Fibroblast of lung (primary cell): ENCODE data around the gene ERRFI1. TPM values are rescaled to one million over a fixed set of nuclear protein-coding genes. Genes with fewer than 3 reads are reported as not detected.
A peak's percentile ranks its signal among the peaks of the same experiment; 100 is the strongest.

Experiments
- DNase-seq, 2 donors: peaks; one replicate each; pipeline versions ENCODE4 v3.0.0 to v3.0.0-alpha.2; 2010; ENCODE audit warnings: low read depth in 2 of 2
- H2AFZ ChIP-seq: 2 replicates; pipeline ENCODE4 v1.5.1; 2012; ENCODE audit warnings: low read length, control low read depth, inconsistent platforms
- H3K27ac ChIP-seq: 2 replicates; pipeline ENCODE4 v1.5.1; 2011; ENCODE audit warnings: low read length, control low read depth; ENCODE audit not compliant: insufficient read depth
- H3K27me3 ChIP-seq: 2 replicates; pipeline ENCODE4 v1.5.1; 2011; ENCODE audit warnings: mild to moderate bottlenecking, low read length; ENCODE audit not compliant: control insufficient read depth, insufficient read depth
- H3K36me3 ChIP-seq: 2 replicates; pipeline ENCODE4 v1.5.1; 2011; ENCODE audit warnings: low read length; ENCODE audit not compliant: control insufficient read depth, insufficient read depth
- H3K4me1 ChIP-seq: 2 replicates; pipeline ENCODE4 v1.5.1; 2011; ENCODE audit warnings: low read length; ENCODE audit not compliant: control insufficient read depth, insufficient read depth; ENCODE audit errors: extremely low read depth
- H3K4me2 ChIP-seq: 2 replicates; pipeline ENCODE4 v1.5.1; 2011; ENCODE audit warnings: low read length, control low read depth; ENCODE audit not compliant: insufficient read depth; ENCODE audit errors: extremely low read depth
- H3K4me3 ChIP-seq, 4 experiments: fragments of 200-600 bp in 1 of 4; sonication (generic) in 1 of 4; replicated peaks in 1 of 4; 2 replicates each; pipeline ENCODE4 v1.5.1; 2011 to 2016; ENCODE audit warnings: low read length in 4 of 4, low read depth in 3 of 4, mild to moderate bottlenecking in 3 of 4, control low read depth in 2 of 4, inconsistent platforms in 1 of 4, mixed read lengths in 1 of 4; ENCODE audit not compliant: insufficient read depth in 1 of 4; ENCODE audit errors: control extremely low read depth in 1 of 4
- H3K79me2 ChIP-seq: 2 replicates; pipeline ENCODE4 v1.5.1; 2012; ENCODE audit warnings: mild to moderate bottlenecking, low read length, inconsistent platforms; ENCODE audit not compliant: control insufficient read depth, insufficient read depth
- H3K9ac ChIP-seq: 2 replicates; pipeline ENCODE4 v1.5.1; 2011; ENCODE audit warnings: mild to moderate bottlenecking, low read length, control low read depth; ENCODE audit not compliant: insufficient read depth
- H3K9me3 ChIP-seq: 2 replicates; pipeline ENCODE4 v1.5.1; 2012; ENCODE audit warnings: low read depth, low read length; ENCODE audit not compliant: control insufficient read depth, insufficient read depth
- H4K20me1 ChIP-seq: 2 replicates; pipeline ENCODE4 v1.5.1; 2011; ENCODE audit warnings: low read length; ENCODE audit not compliant: control insufficient read depth, insufficient read depth; ENCODE audit errors: extremely low read depth
- EZH2 ChIP-seq: IDR thresholded peaks from 2 replicates; pipeline ENCODE4 v1.5.1; 2012; ENCODE audit warnings: low read length, control low read depth, mild to moderate bottlenecking; ENCODE audit errors: missing control alignments
- polyA plus RNA-seq, 2 donors: library from polyadenylated mRNA; depleted of rRNA in 1 of 2; stranded (reverse) in 1 of 2; unstranded in 1 of 2; fragments of >200 nt; gene quantifications; 2 replicates each; pipeline ENCODE4 v1.2.1, GENCODE V29; 2011 to 2012; ENCODE audit warnings: missing spikeins in 1 of 2
- total RNA-seq: library from RNA; depleted of rRNA; stranded (reverse); fragments of >200 nt; gene quantifications from 2 replicates; pipeline ENCODE4 v1.2.1, GENCODE V29; 2014
- TF ChIP-seq, protein P1 (sequence below), 2 donors: IDR thresholded peaks in 1 of 2; conservative IDR thresholded peaks in 1 of 2; 1 replicate in 1 of 2; 2 replicates in 1 of 2; pipeline ENCODE4 v1.5.1; 2011 to 2012; ENCODE audit warnings: low read length in 2 of 2, control low read depth in 1 of 2, inconsistent platforms in 1 of 2, low read depth in 1 of 2, mild to moderate bottlenecking in 1 of 2

ERRFI1 gene
- total and polyA plus RNA-seq, 2 donors (not counting 1 experiment from before 2014, with no cell fraction given) = 46.2 to 105 TPM

DNA sequence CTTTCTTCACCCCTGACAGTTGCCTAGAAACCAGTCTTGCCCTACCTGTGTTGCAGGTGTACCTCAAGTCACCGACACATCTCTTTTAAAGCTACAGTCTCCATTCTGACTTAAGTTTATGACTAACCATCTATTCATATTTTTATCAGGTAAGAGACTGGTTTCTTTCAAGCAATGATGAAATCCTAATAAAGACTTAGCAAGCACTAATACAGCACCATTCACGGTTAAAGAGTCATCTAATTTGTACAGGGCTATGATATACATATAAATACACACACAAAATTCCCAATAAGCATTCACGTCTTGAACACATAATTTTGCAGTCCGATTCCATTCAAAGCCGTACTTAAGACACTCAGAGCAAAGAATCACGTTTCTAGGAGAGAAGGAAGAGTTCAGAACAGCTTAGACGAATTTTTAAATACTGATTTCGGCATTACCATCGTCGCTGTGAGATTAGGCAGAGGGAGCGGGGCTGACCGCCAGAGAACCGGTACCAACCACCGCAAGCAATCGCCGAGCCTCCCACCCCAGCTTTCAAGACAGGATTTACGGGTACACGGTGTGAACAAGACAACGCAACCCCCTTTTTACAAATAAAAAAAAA, 943 bp downstream of the ERRFI1 start:
- DNase-seq = peak; percentile 32 to 39
- Histone ChIP-seq H3K79me2 (peaks cover 63% of the 10 kb centered on the region), H3K27ac (peak overlapping the region; percentile 94), H3K9me3 (no peaks in the 10 kb centered on the region), H3K9ac (peak overlapping the region; percentile 88), H3K36me3 (no peaks in the 10 kb centered on the region), H3K4me2 (peak overlapping the region; percentile 93), H3K4me3 (peak overlapping the region; percentile 80 to 96 (median 84)), H3K27me3 (no peaks in the 10 kb centered on the region), H2AFZ (no peak overlapping the region), H3K4me1 (peaks cover 16% of the 10 kb centered on the region), H4K20me1 (peaks cover 3% of the 10 kb centered on the region)
- no peak for TF ChIP-seq EZH2
- TF ChIP-seq, protein P1, sequence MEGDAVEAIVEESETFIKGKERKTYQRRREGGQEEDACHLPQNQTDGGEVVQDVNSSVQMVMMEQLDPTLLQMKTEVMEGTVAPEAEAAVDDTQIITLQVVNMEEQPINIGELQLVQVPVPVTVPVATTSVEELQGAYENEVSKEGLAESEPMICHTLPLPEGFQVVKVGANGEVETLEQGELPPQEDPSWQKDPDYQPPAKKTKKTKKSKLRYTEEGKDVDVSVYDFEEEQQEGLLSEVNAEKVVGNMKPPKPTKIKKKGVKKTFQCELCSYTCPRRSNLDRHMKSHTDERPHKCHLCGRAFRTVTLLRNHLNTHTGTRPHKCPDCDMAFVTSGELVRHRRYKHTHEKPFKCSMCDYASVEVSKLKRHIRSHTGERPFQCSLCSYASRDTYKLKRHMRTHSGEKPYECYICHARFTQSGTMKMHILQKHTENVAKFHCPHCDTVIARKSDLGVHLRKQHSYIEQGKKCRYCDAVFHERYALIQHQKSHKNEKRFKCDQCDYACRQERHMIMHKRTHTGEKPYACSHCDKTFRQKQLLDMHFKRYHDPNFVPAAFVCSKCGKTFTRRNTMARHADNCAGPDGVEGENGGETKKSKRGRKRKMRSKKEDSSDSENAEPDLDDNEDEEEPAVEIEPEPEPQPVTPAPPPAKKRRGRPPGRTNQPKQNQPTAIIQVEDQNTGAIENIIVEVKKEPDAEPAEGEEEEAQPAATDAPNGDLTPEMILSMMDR (conservative IDR thresholded peaks at IDR 0.05 in 1 of 2, IDR thresholded peaks at IDR 0.05 in 1 of 2; ENCODE audit: low read depth in 1 of 2, low read length in 2 of 2) = no peak

DNA sequence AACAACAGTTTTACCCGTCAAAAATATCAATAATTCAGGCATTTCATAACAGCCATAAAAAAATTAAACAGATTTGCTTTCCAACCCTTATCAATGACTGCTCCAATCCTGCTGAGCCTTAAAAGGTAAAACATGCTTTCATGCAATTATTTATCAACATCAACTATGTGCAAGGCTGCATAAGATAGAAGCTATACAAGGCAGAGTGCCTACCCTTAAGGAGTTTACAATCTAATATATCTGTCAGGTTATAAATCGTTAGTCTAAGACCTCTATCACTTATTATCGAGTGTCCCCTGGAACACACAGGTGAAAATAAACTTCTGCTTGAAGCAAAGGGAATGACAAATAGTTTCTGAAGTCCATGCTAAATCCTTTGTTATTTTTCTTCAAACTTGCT, 1.8 kb downstream of the ERRFI1 start:
- Histone ChIP-seq H3K9ac (no peak overlapping the region), H4K20me1 (peaks cover 3% of the 10 kb centered on the region), H3K4me1 (peaks cover 20% of the 10 kb centered on the region), H3K9me3 (no peaks in the 10 kb centered on the region), H3K79me2 (peaks cover 71% of the 10 kb centered on the region), H3K4me3 (peak overlapping the region; percentile 80 to 96 (median 84)), H3K27ac (no peak overlapping the region), H3K27me3 (no peaks in the 10 kb centered on the region), H3K36me3 (no peaks in the 10 kb centered on the region), H3K4me2 (peak overlapping the region; percentile 93), H2AFZ (no peak overlapping the region)
- TF ChIP-seq EZH2 = no peak
- TF ChIP-seq, protein P1 (conservative IDR thresholded peaks at IDR 0.05 in 1 of 2, IDR thresholded peaks at IDR 0.05 in 1 of 2; ENCODE audit: low read depth in 1 of 2, low read length in 2 of 2) = no peak
- peak; percentile 8 to 22 for DNase-seq

DNA sequence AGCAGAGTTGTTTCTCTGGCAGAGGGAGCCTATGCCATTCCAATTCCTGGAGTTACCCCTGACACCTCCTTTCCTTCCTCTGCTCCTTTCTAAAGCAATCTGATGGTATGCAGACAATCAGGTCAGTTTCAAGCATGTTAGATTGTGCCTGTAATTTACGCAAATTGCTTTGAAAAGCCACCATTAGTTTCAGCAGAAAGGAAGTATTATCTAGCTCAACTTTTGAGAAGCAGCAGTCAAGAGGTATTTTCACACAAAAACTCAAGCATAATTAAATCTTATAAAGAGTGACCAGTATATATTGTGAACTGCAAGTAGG, 2.2 kb downstream of the ERRFI1 start:
- TF ChIP-seq, protein P1 (conservative IDR thresholded peaks at IDR 0.05 in 1 of 2, IDR thresholded peaks at IDR 0.05 in 1 of 2; ENCODE audit: low read depth in 1 of 2, low read length in 2 of 2) = no peak
- TF ChIP-seq EZH2 = no peak
- no peak for DNase-seq
- Histone ChIP-seq H3K9me3 (no peaks in the 10 kb centered on the region), H4K20me1 (peaks cover 3% of the 10 kb centered on the region), H3K4me1 (peaks cover 20% of the 10 kb centered on the region), H3K27me3 (no peaks in the 10 kb centered on the region), H3K79me2 (peaks cover 75% of the 10 kb centered on the region), H3K36me3 (no peaks in the 10 kb centered on the region), H3K4me2 (peak overlapping the region; percentile 67), H2AFZ (no peak overlapping the region), H3K4me3 (peak overlapping the region; percentile 25 to 96 (median 83)), H3K27ac (no peak overlapping the region), H3K9ac (no peak overlapping the region)
